PC-9 (cell line): ENCODE results near the gene NRXN2. TPM values are rescaled to one million over a fixed set of nuclear protein-coding genes. Genes with fewer than 3 reads are reported as not detected.

Experiments
- BruUV-seq: library from RNA; stranded (reverse); fragments of 400-500 nt; replicated peaks from 2 replicates; lab custom pipeline; 2021; lab: Mats Ljungman, UMichigan
- CTCF ChIA-PET: fragments of 300-600 bp; sonication (Branson Sonifier 250); formaldehyde crosslinking; loops from one replicate; lab custom pipeline; 2022; ENCODE audit warnings: antibody characterized with exemption; lab: Charles Lee
- POLR2A ChIA-PET: fragments of 300-600 bp; sonication (Branson Sonifier 250); formaldehyde crosslinking; loops from one replicate; lab custom pipeline; 2022; ENCODE audit warnings: antibody characterized with exemption; ENCODE audit not compliant: unreplicated experiment; lab: Charles Lee
- DNase-seq, 2 experiments: peaks; one replicate each; pipeline versions ENCODE4 v3.0.0 to v3.0.0-alpha.2; 2015 to 2022; ENCODE audit warnings: mixed read lengths in 1 of 2
- H2AFZ ChIP-seq: fragments of 200-600 bp; sonication (generic); 2 replicates; pipeline ENCODE4 v1.8.1; 2017; ENCODE audit warnings: antibody characterized with exemption
- H3F3A ChIP-seq: fragments of 200-600 bp; sonication (generic); 2 replicates; pipeline ENCODE4 v1.8.1; 2017; ENCODE audit warnings: antibody characterized with exemption, mild to moderate bottlenecking, low read depth; ENCODE audit not compliant: insufficient read depth
- H3K27ac ChIP-seq: fragments of 200-600 bp; sonication (generic); 2 replicates; pipeline ENCODE4 v1.6.1; 2016; ENCODE audit warnings: mixed run types
- H3K27me3 ChIP-seq: fragments of 200-600 bp; sonication (generic); 2 replicates; pipeline ENCODE4 v1.6.1; 2016; ENCODE audit warnings: low read depth, mixed run types; ENCODE audit not compliant: insufficient read depth
- H3K36me3 ChIP-seq: fragments of 200-600 bp; sonication (generic); 2 replicates; pipeline ENCODE4 v1.6.1; 2016; ENCODE audit warnings: low read depth, mixed run types
- H3K4me1 ChIP-seq: fragments of 200-600 bp; sonication (generic); replicated peaks from 2 replicates; pipeline ENCODE4 v1.6.1; 2016; ENCODE audit warnings: mixed run types; ENCODE audit not compliant: insufficient read depth
- H3K4me2 ChIP-seq: fragments of 200-600 bp; sonication (generic); 2 replicates; pipeline ENCODE4 v1.6.1; 2017; ENCODE audit warnings: mixed run types
- H3K4me3 ChIP-seq: fragments of 200-600 bp; sonication (generic); 2 replicates; pipeline ENCODE4 v1.6.1; 2016; ENCODE audit warnings: mixed run types
- H3K79me2 ChIP-seq: fragments of 200-600 bp; sonication (generic); 2 replicates; pipeline ENCODE4 v1.6.1; 2017; ENCODE audit warnings: low read depth, mixed run types
- H3K9me2 ChIP-seq: fragments of 200-600 bp; sonication (generic); 2 replicates; pipeline ENCODE4 v1.8.1; 2017; ENCODE audit warnings: mild to moderate bottlenecking; ENCODE audit not compliant: insufficient read depth
- H3K9me3 ChIP-seq: fragments of 200-600 bp; sonication (generic); 2 replicates; pipeline ENCODE4 v1.8.1; 2016; ENCODE audit warnings: low read depth; ENCODE audit not compliant: insufficient read depth
- H4K20me1 ChIP-seq: fragments of 200-600 bp; sonication (generic); 2 replicates; pipeline ENCODE4 v1.8.1; 2017; ENCODE audit not compliant: insufficient read depth
- CTCF ChIP-seq: fragments of 200-600 bp; sonication (generic); conservative IDR thresholded peaks from 2 replicates; pipeline ENCODE4 v1.6.1; 2017; ENCODE audit warnings: mixed run types, antibody characterized with exemption, mild to moderate bottlenecking, moderate library complexity
- EZH2 ChIP-seq: fragments of 200-600 bp; sonication (generic); IDR thresholded peaks from 2 replicates; pipeline ENCODE4 v1.8.0; 2017; ENCODE audit warnings: antibody characterized with exemption, low read depth
- intact Hi-C: fragments of 100-400 bp; cut with micrococcal nuclease; formaldehyde crosslinking; loops from one replicate; pipeline ENCODE4 v1.10.0; 2022; ENCODE audit not compliant: unreplicated experiment
- total RNA-seq: library from RNA; stranded (reverse); gene quantifications from 2 replicates; pipeline ENCODE4 v1.2.3, GENCODE V29; 2021

Gene NRXN2
- total RNA-seq, 1 experiment from 2014 or later = not detected

DNA sequence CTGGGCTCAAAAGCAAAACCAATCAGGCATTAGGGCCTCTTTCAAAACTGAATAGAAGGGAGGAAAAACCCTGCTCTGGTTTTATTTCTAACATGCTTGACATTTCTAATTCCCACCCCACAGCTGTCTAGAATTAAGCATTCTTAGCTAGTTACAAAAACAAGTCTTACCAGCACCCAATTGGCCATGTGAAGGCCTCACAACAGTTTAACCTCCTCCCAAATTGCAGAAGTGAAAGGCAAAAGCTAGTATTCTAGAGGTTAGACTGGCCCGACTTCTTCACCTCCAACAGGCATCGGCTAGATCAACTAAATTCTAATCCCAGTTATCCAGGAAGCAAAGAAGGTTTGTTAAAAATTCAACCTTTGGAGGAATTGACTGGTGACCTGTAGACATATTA is 48.9 kb upstream of the NRXN2 start:
- Histone ChIP-seq H3K27me3 (no peaks in the 10 kb centered on the region), H3K9me3 (no peaks in the 10 kb centered on the region), H2AFZ (no peak overlapping the region), H3F3A (peaks cover 99% of the 10 kb centered on the region), H3K36me3 (peaks cover 92% of the 10 kb centered on the region), H3K9me2 (no peaks in the 10 kb centered on the region), H3K4me2 (no peak overlapping the region), H3K4me1 (peaks cover 13% of the 10 kb centered on the region), H3K79me2 (peaks cover 87% of the 10 kb centered on the region), H3K4me3 (no peak overlapping the region), H4K20me1 (peaks cover 100% of the 10 kb centered on the region), H3K27ac (no peak overlapping the region)
- no TSS peak for BruUV-seq
- no peak for DNase-seq
- TF ChIP-seq CTCF = no peak
- no peak for TF ChIP-seq EZH2
- POLR2A ChIA-PET = no interaction called here
- CTCF ChIA-PET = interaction anchor here (0.6 kb wide), 1 partner anchor 1904 kb away, joined by 5 read pairs; no protein-coding TSS in a partner anchor
- intact Hi-C loops = loop anchor here (10.0 kb wide), 1 partner anchor 243 kb away; the partner anchor contains the start of gene ARL2

GRCh38 chr11:64770120-64770519 is 47.1 kb upstream of the NRXN2 start:
- no peak overlapping the region for H3K27ac ChIP-seq
- no peak for DNase-seq
- H3F3A ChIP-seq = peaks cover 89% of the 10 kb centered on the region
- peaks cover 97% of the 10 kb centered on the region for H4K20me1 ChIP-seq
- CTCF ChIA-PET = no interaction called here
- no peaks in the 10 kb centered on the region for H3K27me3 ChIP-seq
- TF ChIP-seq EZH2 (no peak), CTCF (no peak)
- no peaks in the 10 kb centered on the region for H3K9me3 ChIP-seq
- POLR2A ChIA-PET = interaction anchor here (0.6 kb wide), 1 partner anchor 36 kb away, joined by 5 read pairs; no protein-coding TSS in a partner anchor
- H3K79me2 ChIP-seq = peaks cover 70% of the 10 kb centered on the region
- H3K4me1 ChIP-seq = no peaks in the 10 kb centered on the region
- no peak overlapping the region for H3K4me2 ChIP-seq
- no TSS peak for BruUV-seq
- intact Hi-C loops = loop anchor here (10.0 kb wide), 1 partner anchor 245 kb away; the partner anchor contains the start of gene ARL2
- no peaks in the 10 kb centered on the region for H3K9me2 ChIP-seq
- no peak overlapping the region for H2AFZ ChIP-seq
- peaks cover 78% of the 10 kb centered on the region for H3K36me3 ChIP-seq
- H3K4me3 ChIP-seq = no peak overlapping the region

- ChIA-PET CTCF (no interaction called here), POLR2A (no interaction called here)
- no peak overlapping the region for H3K4me2 ChIP-seq
- H3K9me2 ChIP-seq = no peaks in the 10 kb centered on the region
- no peak overlapping the region for H3K27ac ChIP-seq
- intact Hi-C loops = no loop called here
- H3K36me3 ChIP-seq = peaks cover 79% of the 10 kb centered on the region
- no TSS peak for BruUV-seq
- no peak overlapping the region for H2AFZ ChIP-seq
- DNase-seq = no peak
- TF ChIP-seq EZH2 = no peak
- no peak for TF ChIP-seq CTCF
- peaks cover 89% of the 10 kb centered on the region for H3F3A ChIP-seq
- H3K79me2 ChIP-seq = peaks cover 62% of the 10 kb centered on the region
- H4K20me1 ChIP-seq = peaks cover 97% of the 10 kb centered on the region
- no peaks in the 10 kb centered on the region for H3K27me3 ChIP-seq
- H3K4me1 ChIP-seq = no peaks in the 10 kb centered on the region
- no peaks in the 10 kb centered on the region for H3K9me3 ChIP-seq
- H3K4me3 ChIP-seq = no peak overlapping the region
Observed at GRCh38 chr11:64769283-64769682, 46.3 kb upstream of the NRXN2 start.
